Measurements from ENCODE around the gene PSPH. TPM values are rescaled to one million over a fixed set of nuclear protein-coding genes. Genes with fewer than 3 reads are reported as not detected.

Gene PSPH
- total and polyA plus RNA-seq, 2 donors (not counting 3 experiments of a cell fraction or from before 2014, with no cell fraction given), result 11.8 to 24.2 TPM

- Histone ChIP-seq H3K27me3 (ENCODE audit: control insufficient read depth in 2 of 2, insufficient read depth in 2 of 2, low read length in 2 of 2) (no peaks in the 10 kb centered on the region), H3K9me3 (replicated peaks; ENCODE audit: control insufficient read depth, insufficient read depth, low read length) (no peaks in the 10 kb centered on the region), H4K20me1 (replicated peaks; ENCODE audit: control insufficient read depth, extremely low read depth, insufficient read depth, low read length) (no peaks in the 10 kb centered on the region), H3K4me1 (ENCODE audit: control insufficient read depth, extremely low read depth, insufficient read depth, low read length) (peaks cover 10% of the 10 kb centered on the region), H3K4me3 (replicated peaks in 1 of 3; ENCODE audit: insufficient read depth in 1 of 3, low read depth in 1 of 3, low read length in 3 of 3) (no peak overlapping the region), H3K4me2 (ENCODE audit: insufficient read depth, low read length) (no peak overlapping the region), H3K79me2 (ENCODE audit: control insufficient read depth, insufficient read depth, low read length) (no peaks in the 10 kb centered on the region), H3K27ac (ENCODE audit: insufficient read depth, low read depth, low read length) (no peak overlapping the region), H3K36me3 (ENCODE audit: control insufficient read depth in 2 of 2, extremely low read depth in 1 of 2, insufficient read depth in 2 of 2, low read length in 2 of 2) (peaks cover 0 to 8% of the 10 kb centered on the region in 2 experiments), H3K9ac (replicated peaks; ENCODE audit: extremely low read depth, insufficient read depth, low read length) (no peak overlapping the region), H3K9me1 (replicated peaks; ENCODE audit: control insufficient read depth, extremely low read depth, insufficient read depth, low read length) (no peaks in the 10 kb centered on the region), H2AFZ (ENCODE audit: low read depth, low read length) (no peak overlapping the region)
- no peak for DNase-seq (ENCODE audit: low read depth, low spot score)
- dilution Hi-C loops (cut with MboI; ENCODE audit: extremely low pct_ligation_motif_present, low sequenced_read_pairs) (no loop called here), intact Hi-C loops (cut with micrococcal nuclease) (no loop called here)
- BruUV-seq (replicated peaks), result no TSS peak
- ChIA-PET POLR2A (no interaction called here), CTCF (interaction anchor here (0.6 kb wide), 1 partner anchor 76 kb away, joined by 3 read pairs; no protein-coding TSS in a partner anchor)
- TF ChIP-seq CTCF (IDR thresholded peaks at IDR 0.05; ENCODE audit: extremely low read depth in 1 of 2, insufficient read depth in 1 of 2, low read depth in 1 of 2, low read length in 2 of 2), result no peak
- no peak for TF ChIP-seq JUN (IDR thresholded peaks at IDR 0.05; ENCODE audit: borderline replicate concordance, insufficient read depth, insufficient read length, low read depth)
- TF ChIP-seq GATA2 (IDR thresholded peaks at IDR 0.05; ENCODE audit: insufficient read depth, insufficient read length, low read depth, low read length), result no peak
- no peak for TF ChIP-seq POLR2A (IDR thresholded peaks at IDR 0.05; ENCODE audit: low read depth, low read length)
- TF ChIP-seq EZH2 (IDR thresholded peaks at IDR 0.05; ENCODE audit: borderline replicate concordance, low read depth, low read length, severe bottlenecking), result no peak
- no peak for TF ChIP-seq MAX (IDR thresholded peaks at IDR 0.05; ENCODE audit: insufficient read depth, insufficient read length)
- FAIRE-seq, result no peak
These were observed 54.3 kb downstream of the PSPH start for GRCh38 chr7:55996856-55997500.

Measured in endothelial cell of umbilical vein (primary cell).